LNCAP (cell line): ENCODE results near the gene RBMS2.
A peak's percentile ranks its signal among the peaks of the same experiment; 100 is the strongest.

Experiments
- CTCF ChIP-seq: fragments of 450-650 bp; IDR thresholded peaks from 2 replicates; pipeline ENCODE4 v1.5.1; 2017; ENCODE audit warnings: mild to moderate bottlenecking

RBMS2 gene

GRCh38 chr12:56633468-56634241 lies 112.0 kb downstream of the RBMS2 start:
- TF ChIP-seq CTCF: no peak

- TF ChIP-seq CTCF: no peak
Observed at GRCh38 chr12:56634242-56634836, 112.7 kb downstream of the RBMS2 start.

GRCh38 chr12:56634837-56635791 lies 113.5 kb downstream of the RBMS2 start:
- peak; percentile 45 for TF ChIP-seq CTCF

GRCh38 chr12:56635806-56636674 lies 114.4 kb downstream of the RBMS2 start:
- TF ChIP-seq CTCF: no peak

- TF ChIP-seq CTCF: peak; percentile 66
Observed at GRCh38 chr12:56636675-56637540, 115.3 kb downstream of the RBMS2 start.

GRCh38 chr12:56637621-56638020 lies 116.0 kb downstream of the RBMS2 start:
- no peak for TF ChIP-seq CTCF
